Measurements from ENCODE around the gene ATOH8.

GRCh38 chr2:85744055-85744454 lies 9.7 kb upstream of the ATOH8 start:
- TF ChIP-seq CTCF (IDR thresholded peaks at IDR 0.05; ENCODE audit: insufficient read depth, low read depth, low read length) (no peak), EZH2 (IDR thresholded peaks at IDR 0.05; ENCODE audit: insufficient read depth, low read length) (no peak)
